ENCODE results near the gene RNF212B. TPM values are rescaled to one million over a fixed set of nuclear protein-coding genes. Genes with fewer than 3 reads are reported as not detected.

RNF212B gene
- total and polyA plus RNA-seq, 10 of the 15 experiments (the other 5 are each of a cell fraction or from before 2014, with no cell fraction given), result not detected

DNA sequence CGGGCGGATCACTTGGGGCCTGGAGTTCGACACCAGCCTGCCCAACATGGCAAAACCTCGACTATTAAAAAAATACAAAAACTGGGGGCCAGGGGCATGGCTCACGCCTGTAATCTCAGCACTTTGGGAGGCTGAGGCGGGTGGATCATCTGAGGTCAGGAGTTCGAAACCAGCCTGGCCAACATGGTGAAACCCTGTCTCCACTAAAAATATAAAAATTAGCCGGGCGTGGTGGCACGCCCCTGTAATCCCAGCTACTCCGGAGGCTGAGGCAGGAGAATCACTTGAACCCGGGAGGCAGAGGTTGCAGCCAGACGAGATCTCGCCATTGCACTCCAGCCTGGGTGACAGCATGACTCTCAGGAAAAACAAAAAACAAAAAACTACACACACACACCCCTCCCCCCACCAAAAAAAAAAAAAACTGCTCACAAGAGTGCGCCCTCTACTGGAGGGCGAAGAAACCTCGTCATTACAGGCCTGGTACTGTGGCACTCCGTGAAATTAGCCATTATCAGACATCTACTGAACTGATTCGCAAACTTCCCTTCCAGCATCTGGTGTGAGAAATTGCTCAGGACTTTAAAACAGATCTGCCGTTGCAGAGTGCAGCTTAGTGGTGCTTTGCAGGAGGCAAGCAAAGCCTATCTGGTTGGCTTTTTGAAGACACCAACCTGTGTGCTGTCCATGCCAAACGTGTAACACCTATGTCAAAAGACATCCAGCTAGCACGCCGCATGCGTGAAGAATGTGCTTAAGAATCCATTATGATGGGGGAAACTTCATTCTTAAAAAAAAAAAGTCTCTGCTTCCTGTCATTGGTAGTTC, 57.2 kb downstream of the RNF212B start (continued):
- TF ChIP-seq KLF5 (IDR thresholded peaks at IDR 0.05; ENCODE audit: partially characterized antibody) (no peak), CHD2 (IDR thresholded peaks at IDR 0.05; ENCODE audit: borderline replicate concordance, low read depth, low read length) (peak; percentile 77), SMARCA5 (IDR thresholded peaks at IDR 0.05) (no peak)

DNA sequence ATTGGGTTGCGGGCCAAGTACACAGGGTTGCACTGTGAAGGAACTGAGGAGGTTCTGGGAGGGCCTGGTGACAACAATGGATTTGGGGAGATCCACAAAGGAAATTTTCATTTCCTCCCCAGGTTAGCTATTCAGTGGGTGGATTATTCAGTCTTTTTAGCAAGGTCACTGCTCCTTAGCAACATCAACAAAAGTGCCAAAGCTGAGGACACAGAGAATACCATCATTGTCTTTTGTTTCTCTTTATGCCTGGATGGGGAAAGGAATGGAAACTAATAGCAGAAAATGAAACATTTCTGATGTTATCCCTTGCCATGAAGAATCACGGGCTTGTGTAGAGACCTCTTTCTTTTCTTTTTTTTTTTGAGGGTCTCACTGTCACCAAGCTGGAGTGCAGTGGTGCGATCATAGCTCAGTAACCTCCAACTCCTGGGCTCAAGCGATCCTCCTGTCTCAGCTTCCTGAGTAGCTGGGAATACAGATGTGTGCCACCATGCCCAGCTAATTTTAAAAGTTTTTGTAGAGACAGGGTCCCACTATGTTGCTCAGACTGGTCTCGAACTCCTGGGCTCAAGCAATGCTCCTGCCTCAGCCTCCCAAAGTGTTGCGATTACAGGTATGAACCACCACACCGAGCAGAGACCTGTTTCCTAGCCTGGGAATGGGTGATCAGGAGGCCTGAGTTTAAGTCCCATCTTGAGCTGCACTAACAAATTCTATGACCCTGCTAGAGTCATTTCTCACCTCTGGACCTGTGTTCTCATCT, 58.5 kb downstream of the RNF212B start:
- CTCF ChIA-PET, result interaction anchor here (0.6 to 6.1 kb wide), 11 partner anchors 10 to 264 kb away, joined by 3 to 40 read pairs (median 7); partner anchors contain the start of genes BCL2L2, HOMEZ and PABPN1
- Histone ChIP-seq H3K4me2 (ENCODE audit: control insufficient read depth, insufficient read depth) (no peak overlapping the region), H3K4me3 (no peak overlapping the region), H3K27ac (ENCODE audit: control insufficient read depth, insufficient read depth) (no peak overlapping the region), H3K36me3 (ENCODE audit: control insufficient read depth in 2 of 2, insufficient read depth in 2 of 2, low read length in 1 of 2) (no peaks in the 10 kb centered on the region), H3K27me3 (replicated peaks in 1 of 2; ENCODE audit: control insufficient read depth in 2 of 2, insufficient read depth in 2 of 2, low read length in 1 of 2) (no peaks in the 10 kb centered on the region), H2AFZ (ENCODE audit: control insufficient read depth, low read depth, low read length) (no peak overlapping the region), H3K9ac (ENCODE audit: control insufficient read depth, insufficient read depth, low read length) (no peak overlapping the region), H3K79me2 (ENCODE audit: control insufficient read depth, insufficient read depth, low read length) (peaks cover 7% of the 10 kb centered on the region), H3K9me3 (replicated peaks; ENCODE audit: control insufficient read depth, insufficient read depth, low read length) (no peaks in the 10 kb centered on the region), H3K4me1 (ENCODE audit: control insufficient read depth, insufficient read depth, low read length) (0 out of 2 replicates have a peak, but pooled peaks cover 4% of the 10 kb centered on the region), H4K20me1 (ENCODE audit: control insufficient read depth, insufficient read depth) (no peaks in the 10 kb centered on the region)
- intact Hi-C loops (cut with micrococcal nuclease; ENCODE audit: unreplicated experiment), result no loop called here
- 94% methylated on average over 7 of the region's 7 CpGs for WGBS (ENCODE audit: insufficient coverage, insufficient replicate concordance, low lambda C conversion rate, missing lambda C conversion rate)
- ATAC-seq (no peak), FAIRE-seq (no peak), DNase-seq (ENCODE audit: low read depth, low spot score) (no peak)
- POLR2A ChIA-PET, result interaction anchor here (0.8 to 1.7 kb wide), 2 partner anchors 10 to 11 kb away, joined by 4 to 6 read pairs; partner anchors contain the start of genes BCL2L2 and HOMEZ
- SMC1A ChIA-PET (ENCODE audit: uncharacterized antibody, unreplicated experiment), result interaction anchor here (1.0 to 7.1 kb wide), 4 partner anchors 9 to 225 kb away, joined by 3 to 34 read pairs (median 7); partner anchors contain the start of genes HOMEZ and PABPN1
- in situ Hi-C loops (cut with MboI), result no loop called here
- no peak for TF ChIP-seq USF1 (IDR thresholded peaks at IDR 0.05; ENCODE audit: borderline replicate concordance, extremely low read length, insufficient read depth, low read depth, low read length)
- no peak for TF ChIP-seq TCF7 (IDR thresholded peaks at IDR 0.05; ENCODE audit: borderline replicate concordance)
- TF ChIP-seq POLR2AphosphoS2 (IDR thresholded peaks at IDR 0.05; ENCODE audit: low read depth, low read length), result no peak
- no peak for TF ChIP-seq ZBED1 (IDR thresholded peaks at IDR 0.05; ENCODE audit: borderline replicate concordance)
- no peak for TF ChIP-seq NR2C1 (IDR thresholded peaks at IDR 0.05)
- TF ChIP-seq FOXK2 (IDR thresholded peaks at IDR 0.05), result no peak
- TF ChIP-seq YY1 (IDR thresholded peaks at IDR 0.05; ENCODE audit: low read depth, low read length), result no peak
- TF ChIP-seq RELA (IDR thresholded peaks at IDR 0.05; ENCODE audit: borderline replicate concordance, partially characterized antibody), result no peak
- no peak for TF ChIP-seq EP300 (IDR thresholded peaks at IDR 0.05; ENCODE audit: borderline replicate concordance in 1 of 2, control insufficient read depth in 1 of 2, low read depth in 2 of 2, low read length in 2 of 2)
- RAD21 ChIA-PET (ENCODE audit: unreplicated experiment), result interaction anchor here (0.8 to 2.0 kb wide), 4 partner anchors 14 to 28 kb away, joined by 3 to 6 read pairs (median 4); no protein-coding TSS in a partner anchor
- BruUV-seq (replicated peaks), result no TSS peak

All from GM12878 (cell line).